Measurements from ENCODE around the gene ARHGEF17. TPM values are rescaled to one million over a fixed set of nuclear protein-coding genes. Genes with fewer than 3 reads are reported as not detected.

ARHGEF17 gene
- total RNA-seq, 1 donor from 2014 or later, result 43.3 TPM

- Mint-ChIP-seq H3K27me3 (ENCODE audit: unreplicated experiment) (peaks cover 6% of the 10 kb centered on the region), H3K27ac (ENCODE audit: unreplicated experiment) (no peak overlapping the region), H3K36me3 (ENCODE audit: unreplicated experiment) (no peaks in the 10 kb centered on the region), H3K4me3 (ENCODE audit: unreplicated experiment) (no peak overlapping the region), H3K9me3 (ENCODE audit: unreplicated experiment) (peaks cover 1% of the 10 kb centered on the region), H3K4me1 (ENCODE audit: low read depth, unreplicated experiment) (peaks cover 12% of the 10 kb centered on the region)
- TF ChIP-seq, protein P1, sequence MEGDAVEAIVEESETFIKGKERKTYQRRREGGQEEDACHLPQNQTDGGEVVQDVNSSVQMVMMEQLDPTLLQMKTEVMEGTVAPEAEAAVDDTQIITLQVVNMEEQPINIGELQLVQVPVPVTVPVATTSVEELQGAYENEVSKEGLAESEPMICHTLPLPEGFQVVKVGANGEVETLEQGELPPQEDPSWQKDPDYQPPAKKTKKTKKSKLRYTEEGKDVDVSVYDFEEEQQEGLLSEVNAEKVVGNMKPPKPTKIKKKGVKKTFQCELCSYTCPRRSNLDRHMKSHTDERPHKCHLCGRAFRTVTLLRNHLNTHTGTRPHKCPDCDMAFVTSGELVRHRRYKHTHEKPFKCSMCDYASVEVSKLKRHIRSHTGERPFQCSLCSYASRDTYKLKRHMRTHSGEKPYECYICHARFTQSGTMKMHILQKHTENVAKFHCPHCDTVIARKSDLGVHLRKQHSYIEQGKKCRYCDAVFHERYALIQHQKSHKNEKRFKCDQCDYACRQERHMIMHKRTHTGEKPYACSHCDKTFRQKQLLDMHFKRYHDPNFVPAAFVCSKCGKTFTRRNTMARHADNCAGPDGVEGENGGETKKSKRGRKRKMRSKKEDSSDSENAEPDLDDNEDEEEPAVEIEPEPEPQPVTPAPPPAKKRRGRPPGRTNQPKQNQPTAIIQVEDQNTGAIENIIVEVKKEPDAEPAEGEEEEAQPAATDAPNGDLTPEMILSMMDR (IDR thresholded peaks at IDR 0.05; ENCODE audit: partially characterized antibody, unreplicated experiment), result no peak
- DNase-seq, result no peak
Observed at GRCh38 chr11:73397468-73398131, 89.5 kb downstream of the ARHGEF17 start.

GRCh38 chr11:73398132-73398526 lies 90.1 kb downstream of the ARHGEF17 start:
- Mint-ChIP-seq H3K4me3 (ENCODE audit: unreplicated experiment) (no peak overlapping the region), H3K27me3 (ENCODE audit: unreplicated experiment) (peaks cover 8% of the 10 kb centered on the region), H3K4me1 (ENCODE audit: low read depth, unreplicated experiment) (peaks cover 12% of the 10 kb centered on the region), H3K9me3 (ENCODE audit: unreplicated experiment) (peaks cover 2% of the 10 kb centered on the region), H3K36me3 (ENCODE audit: unreplicated experiment) (no peaks in the 10 kb centered on the region), H3K27ac (ENCODE audit: unreplicated experiment) (no peak overlapping the region)
- DNase-seq, result no peak
- TF ChIP-seq, protein P1 (IDR thresholded peaks at IDR 0.05; ENCODE audit: partially characterized antibody, unreplicated experiment), result no peak

- Mint-ChIP-seq H3K27ac (ENCODE audit: unreplicated experiment) (no peak overlapping the region), H3K36me3 (ENCODE audit: unreplicated experiment) (no peaks in the 10 kb centered on the region), H3K4me1 (ENCODE audit: low read depth, unreplicated experiment) (peaks cover 12% of the 10 kb centered on the region), H3K27me3 (ENCODE audit: unreplicated experiment) (peaks cover 9% of the 10 kb centered on the region), H3K4me3 (ENCODE audit: unreplicated experiment) (no peak overlapping the region), H3K9me3 (ENCODE audit: unreplicated experiment) (peaks cover 2% of the 10 kb centered on the region)
- TF ChIP-seq, protein P1 (IDR thresholded peaks at IDR 0.05; ENCODE audit: partially characterized antibody, unreplicated experiment), result no peak
- DNase-seq, result no peak
Observed at GRCh38 chr11:73398721-73399120, 90.6 kb downstream of the ARHGEF17 start.

DNA sequence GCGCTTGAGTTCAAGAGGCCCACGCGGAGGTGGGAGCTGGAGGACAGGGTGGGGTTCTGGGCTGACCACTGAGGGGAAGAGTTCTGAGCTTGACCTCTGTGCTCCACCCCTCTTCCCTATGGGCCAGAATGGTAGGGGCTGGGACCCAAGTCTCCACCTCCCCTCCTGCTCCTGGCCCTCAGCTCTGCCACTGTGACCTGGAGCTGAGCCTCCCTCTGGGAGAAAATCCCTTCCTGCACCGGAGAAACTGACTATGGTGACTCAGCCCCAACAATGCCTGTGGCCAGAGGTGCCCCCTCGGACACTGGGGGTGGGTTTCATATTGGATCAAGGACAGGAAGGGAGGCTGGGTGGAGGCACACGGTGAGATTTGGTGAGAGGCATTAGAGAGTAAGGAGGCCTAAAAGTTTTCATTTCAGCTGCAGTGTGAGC lies 91.1 kb downstream of the ARHGEF17 start:
- H3K27ac Mint-ChIP-seq (ENCODE audit: unreplicated experiment), result no peak overlapping the region
- H3K4me1 Mint-ChIP-seq (ENCODE audit: low read depth, unreplicated experiment), result peaks cover 12% of the 10 kb centered on the region
- no peak overlapping the region for H3K4me3 Mint-ChIP-seq (ENCODE audit: unreplicated experiment)
- peaks cover 2% of the 10 kb centered on the region for H3K9me3 Mint-ChIP-seq (ENCODE audit: unreplicated experiment)
- DNase-seq, result no peak
- H3K36me3 Mint-ChIP-seq (ENCODE audit: unreplicated experiment), result no peaks in the 10 kb centered on the region
- TF ChIP-seq, protein P1 (IDR thresholded peaks at IDR 0.05; ENCODE audit: partially characterized antibody, unreplicated experiment), result no peak
- peaks cover 9% of the 10 kb centered on the region for H3K27me3 Mint-ChIP-seq (ENCODE audit: unreplicated experiment)

DNA sequence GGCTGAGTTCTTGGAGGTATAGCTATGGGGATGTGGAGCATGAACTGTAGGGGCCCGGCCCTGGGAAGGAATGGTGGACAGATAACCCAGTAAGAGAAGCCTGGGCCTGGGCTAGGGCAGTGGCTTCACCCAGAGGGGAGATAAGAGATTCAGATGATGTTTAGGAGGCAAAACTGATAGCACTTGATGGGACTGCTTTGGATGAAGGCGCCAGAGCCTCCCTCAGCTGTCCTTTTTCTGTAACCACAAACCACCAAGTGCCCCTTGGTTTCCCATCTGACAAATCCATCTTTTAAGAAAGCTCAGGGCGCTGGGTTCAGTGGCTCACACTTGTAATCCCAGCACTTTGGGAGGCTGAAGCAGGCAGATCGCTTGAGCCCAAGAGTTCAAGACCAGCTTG lies 91.6 kb downstream of the ARHGEF17 start:
- H3K4me1 Mint-ChIP-seq (ENCODE audit: low read depth, unreplicated experiment), result peaks cover 12% of the 10 kb centered on the region
- H3K27me3 Mint-ChIP-seq (ENCODE audit: unreplicated experiment), result peaks cover 9% of the 10 kb centered on the region
- no peak for DNase-seq
- H3K9me3 Mint-ChIP-seq (ENCODE audit: unreplicated experiment), result peaks cover 2% of the 10 kb centered on the region
- H3K36me3 Mint-ChIP-seq (ENCODE audit: unreplicated experiment), result no peaks in the 10 kb centered on the region
- no peak overlapping the region for H3K27ac Mint-ChIP-seq (ENCODE audit: unreplicated experiment)
- TF ChIP-seq, protein P1 (IDR thresholded peaks at IDR 0.05; ENCODE audit: partially characterized antibody, unreplicated experiment), result no peak
- H3K4me3 Mint-ChIP-seq (ENCODE audit: unreplicated experiment), result no peak overlapping the region

All from glutamatergic neuron (in vitro differentiated cells).